Posterior cingulate gyrus (tissue), 11 donors: ENCODE results near the gene COL4A2.

Experiments
- DNase-seq, 10 donors: peaks; one replicate each; pipeline versions ENCODE4 v3.0.0 to v3.0.0-alpha.2; 2020 to 2021; ENCODE audit warnings: mixed read lengths in 3 of 10
- intact Hi-C: fragments of 100-400 bp; cut with DNase I; formaldehyde crosslinking; loops from one replicate; pipeline ENCODE4 v1.15.1; 2023

COL4A2 gene

DNA sequence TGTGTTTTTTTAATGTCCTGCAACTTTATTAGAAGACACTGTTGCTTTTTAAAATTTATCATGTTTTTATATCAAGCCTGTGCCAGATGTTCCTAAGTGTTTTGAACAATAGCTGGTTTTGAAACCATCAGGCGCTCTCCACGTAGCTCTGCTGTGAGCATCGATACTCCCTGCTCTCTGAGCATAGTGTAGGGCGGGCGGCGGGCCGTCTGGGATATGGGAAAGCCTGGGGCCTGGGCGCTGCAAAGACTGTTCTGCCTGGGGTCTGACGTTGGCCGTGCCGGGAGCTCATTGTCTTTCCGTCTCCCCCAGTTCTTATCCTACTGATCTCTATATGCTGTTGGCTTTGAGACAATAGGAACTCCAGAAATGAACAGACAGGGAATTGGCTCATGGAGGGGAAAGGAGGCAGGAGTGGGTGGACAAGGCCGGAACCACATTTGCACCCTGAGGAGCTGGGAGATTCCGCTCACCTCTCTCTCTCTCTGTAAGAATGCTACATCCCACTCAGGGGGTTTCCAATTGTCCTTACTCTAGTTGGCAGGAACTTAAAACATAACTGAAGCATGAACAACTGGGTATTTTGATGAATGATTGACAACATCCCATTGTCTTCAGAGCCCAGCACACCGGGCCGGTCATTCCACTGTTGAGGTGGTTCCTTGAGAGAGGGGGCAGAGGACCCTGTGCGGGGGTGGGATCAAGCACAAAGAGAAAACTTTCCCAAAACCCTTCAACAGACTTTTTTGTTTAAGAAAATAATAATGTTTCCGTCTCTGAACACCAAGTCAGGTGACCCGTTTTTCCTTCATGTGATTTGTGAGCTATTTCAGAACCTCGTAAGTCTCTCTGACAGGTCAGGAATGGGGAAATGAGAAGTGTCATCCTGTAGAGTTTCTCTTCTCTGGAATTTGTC, 64.7 kb downstream of the COL4A2 start:
- intact Hi-C loops, result no loop called here
- peak in 2 of 10 donors; percentile 63 to 76 for DNase-seq

- intact Hi-C loops, result no loop called here
- no peak for DNase-seq
Measured at GRCh38 chr13:110372676-110373075, 65.6 kb downstream of the COL4A2 start.

- intact Hi-C loops, result no loop called here
Measured at GRCh38 chr13:110373617-110374016, 66.5 kb downstream of the COL4A2 start.

DNA sequence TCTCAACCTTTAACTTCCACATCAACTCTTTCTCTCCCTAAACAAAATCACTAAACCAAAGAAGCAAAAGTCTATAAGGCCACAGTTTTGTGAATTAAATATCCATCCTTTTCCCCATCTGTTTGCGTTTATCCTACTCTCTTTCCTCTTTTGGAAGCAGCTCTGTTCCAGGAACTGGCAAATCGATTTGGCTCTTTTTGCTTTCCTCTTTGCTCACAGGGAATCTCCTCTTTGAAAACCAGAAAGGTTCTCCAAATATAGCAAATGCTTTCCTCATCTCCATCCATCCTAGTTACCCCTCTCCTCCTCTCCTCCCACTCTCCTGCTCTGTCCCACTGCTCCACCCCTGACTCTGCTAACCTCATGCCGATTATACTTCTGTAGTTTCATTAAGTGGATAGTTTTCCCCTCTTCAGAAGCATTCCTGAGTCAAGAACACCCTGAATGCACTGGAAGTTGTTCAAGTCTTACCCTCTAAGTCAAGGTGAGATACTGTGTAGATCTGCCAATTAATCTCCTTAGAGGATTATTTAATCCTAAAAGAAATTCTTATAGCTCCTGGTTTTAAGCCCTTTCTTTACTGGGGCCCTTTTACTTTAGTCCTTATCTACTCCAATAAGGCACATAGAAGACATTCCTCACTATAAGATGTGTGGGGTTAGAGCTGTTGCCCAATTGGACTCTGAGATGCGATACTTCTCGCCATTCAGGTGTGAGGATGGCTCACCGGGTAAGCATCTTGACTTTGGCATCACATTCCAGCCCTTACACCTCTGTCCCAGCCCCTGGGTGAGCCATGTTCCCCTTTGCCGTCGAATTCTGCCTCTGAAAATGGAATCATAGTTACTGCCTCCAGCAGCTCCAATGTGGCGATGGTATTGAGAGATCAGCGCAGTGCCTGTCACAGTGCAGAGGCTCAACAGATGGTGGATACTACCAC, 67.6 kb downstream of the COL4A2 start:
- intact Hi-C loops, result no loop called here
- no peak for DNase-seq

More at GRCh38 chr13:110373617-110374016, 66.5 kb downstream of the COL4A2 start:
- peak in 1 of 10 donors; percentile 10 for DNase-seq

- intact Hi-C loops, result no loop called here
- DNase-seq, result no peak
Measured at GRCh38 chr13:110376120-110376519, 69.0 kb downstream of the COL4A2 start.

- no peak for DNase-seq
- intact Hi-C loops, result no loop called here
Measured at GRCh38 chr13:110377178-110377825, 70.2 kb downstream of the COL4A2 start.

DNA sequence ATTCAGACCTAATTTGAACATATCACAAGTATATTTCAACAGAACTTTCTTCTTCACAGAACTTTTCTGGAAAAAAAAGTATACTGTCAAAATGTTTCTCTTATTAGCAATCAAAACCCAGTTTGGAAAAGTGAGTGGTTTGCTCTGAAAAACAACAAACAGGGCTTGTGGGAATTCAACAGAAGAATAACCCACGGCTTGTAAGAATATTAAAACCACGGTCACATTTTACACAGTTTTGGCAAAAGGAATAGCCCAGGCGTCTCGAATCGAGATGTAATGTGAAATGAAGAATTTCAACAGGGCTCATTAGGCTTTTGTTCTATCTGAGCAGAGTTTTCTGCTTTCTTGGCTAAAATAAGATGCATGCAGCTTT, 70.7 kb downstream of the COL4A2 start:
- intact Hi-C loops, result no loop called here
- DNase-seq, result no peak

DNA sequence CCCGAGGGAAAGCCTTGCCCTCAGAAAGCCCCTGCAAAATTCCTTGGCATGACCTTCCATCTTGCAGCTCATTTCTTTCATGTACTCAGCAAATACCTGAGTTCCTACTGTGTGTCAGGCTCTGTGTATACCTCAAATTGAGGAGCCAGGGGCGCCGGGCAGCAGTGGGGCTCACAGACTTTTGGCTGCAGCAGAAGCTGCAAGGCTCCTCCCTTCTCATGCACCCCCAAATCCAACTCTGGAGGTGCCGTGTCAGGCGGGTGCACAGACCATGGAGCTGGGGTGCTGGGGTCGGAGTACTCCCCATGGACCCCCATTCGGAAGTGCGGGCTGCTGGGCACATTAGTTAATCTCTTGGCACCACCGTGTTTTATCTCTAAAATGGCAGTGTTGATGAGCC, 72.3 kb downstream of the COL4A2 start:
- no peak for DNase-seq
- intact Hi-C loops, result no loop called here

DNA sequence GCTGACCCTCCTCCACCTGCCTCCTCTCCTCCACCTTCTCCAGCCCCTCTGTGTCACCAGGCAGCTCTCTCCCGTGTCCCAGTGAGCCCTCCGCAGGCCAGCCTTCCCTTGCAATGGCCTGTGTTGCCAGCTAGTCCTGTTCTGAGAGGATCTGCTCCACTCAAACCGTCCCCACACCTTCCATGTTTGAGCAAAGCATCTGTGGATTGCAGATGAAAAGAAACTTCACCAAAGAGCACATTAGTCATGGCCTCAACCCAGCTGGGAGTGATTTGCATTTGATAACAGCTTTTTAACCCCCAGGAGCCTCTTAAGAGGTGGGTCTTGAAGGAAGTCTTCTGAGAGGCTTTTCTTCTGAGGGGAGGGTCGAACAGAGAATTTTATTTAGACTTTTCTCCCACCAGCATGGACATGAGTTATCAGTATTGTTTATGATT, 72.8 kb downstream of the COL4A2 start:
- no peak for DNase-seq
- intact Hi-C loops, result no loop called here

- intact Hi-C loops, result no loop called here
- DNase-seq, result no peak
Measured at GRCh38 chr13:110380359-110381028, 73.4 kb downstream of the COL4A2 start.

GRCh38 chr13:110381029-110381360, 73.9 kb downstream of the COL4A2 start:
- no peak for DNase-seq
- intact Hi-C loops, result no loop called here

DNA sequence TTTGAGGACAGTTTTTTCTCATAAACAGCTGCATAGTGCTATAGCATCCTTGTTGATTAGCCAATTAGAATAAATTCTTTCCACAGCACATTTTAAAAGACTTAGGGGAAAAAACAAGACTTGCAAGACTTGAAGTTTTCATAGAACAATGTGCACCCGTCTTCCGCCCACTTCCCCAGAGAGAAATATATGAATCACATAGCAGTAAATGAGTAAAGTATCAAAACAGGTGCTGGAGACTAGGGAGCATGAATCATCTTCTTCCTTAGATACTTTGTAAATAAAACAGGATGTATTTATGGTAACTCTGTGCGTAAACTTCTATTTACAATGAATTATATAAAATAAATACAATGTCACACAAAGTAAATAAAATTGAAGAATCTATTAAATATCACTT, 75.1 kb downstream of the COL4A2 start:
- intact Hi-C loops, result no loop called here
- no peak for DNase-seq

DNA sequence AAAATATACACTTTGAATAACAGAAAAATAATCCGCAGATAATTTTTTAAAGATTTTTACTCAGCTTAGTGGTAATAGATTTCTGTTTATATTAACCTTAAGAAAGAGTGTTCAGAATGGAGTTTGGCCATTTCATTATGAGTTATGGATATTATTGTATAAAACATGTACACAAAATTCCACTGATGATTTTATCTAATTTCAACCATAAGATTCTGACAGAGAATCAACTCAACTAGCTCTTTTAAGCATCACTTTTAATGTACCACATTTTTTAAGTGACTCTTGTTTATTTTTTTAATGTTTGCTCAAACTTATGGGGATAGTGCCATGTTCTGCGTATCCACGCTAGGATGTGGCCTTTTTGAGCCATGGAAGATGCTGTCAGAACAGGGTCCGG, 75.7 kb downstream of the COL4A2 start:
- intact Hi-C loops, result no loop called here
- DNase-seq, result no peak

DNA sequence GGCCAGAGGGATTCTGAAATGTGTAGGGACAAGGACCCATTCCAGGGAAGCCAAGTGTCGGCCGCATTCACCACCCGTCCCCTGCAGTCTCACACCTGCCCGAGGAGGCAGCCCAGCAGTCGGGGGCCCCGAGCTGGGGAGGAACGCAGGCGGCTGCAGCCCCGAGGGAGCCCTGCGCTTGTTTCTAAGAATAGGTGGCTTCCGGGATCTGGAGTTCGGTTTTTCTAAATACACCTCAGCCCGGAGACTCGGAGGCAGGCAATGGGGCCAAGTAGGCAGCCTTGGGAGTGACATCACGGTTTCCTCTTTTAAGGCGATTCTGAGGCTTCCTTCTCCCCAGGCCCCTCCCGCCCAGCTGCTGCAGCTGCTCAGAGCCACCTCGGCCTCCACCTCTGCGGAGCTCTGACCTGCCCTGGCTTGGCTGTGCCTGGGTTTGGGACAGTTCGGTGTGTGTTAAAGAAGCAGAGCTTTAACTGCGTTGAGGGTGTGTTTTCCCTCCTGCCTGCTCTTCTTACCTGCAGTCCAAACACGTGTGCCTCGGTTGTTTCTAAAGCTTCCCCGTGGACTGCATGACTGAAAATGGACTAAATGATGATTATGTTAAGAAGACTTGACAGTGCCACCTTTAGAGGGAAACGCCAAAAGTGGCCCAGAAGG, 80.5 kb downstream of the COL4A2 start:
- DNase-seq, result no peak

GRCh38 chr13:110388108-110388943, 81.2 kb downstream of the COL4A2 start:
- DNase-seq, result no peak
- intact Hi-C loops, result no loop called here

More for the DNA sequence above, 80.5 kb downstream of the COL4A2 start:
- intact Hi-C loops, result no loop called here

- intact Hi-C loops, result no loop called here
Measured at GRCh38 chr13:110390567-110390966, 83.5 kb downstream of the COL4A2 start.

GRCh38 chr13:110391273-110391672, 84.2 kb downstream of the COL4A2 start:
- intact Hi-C loops, result no loop called here
- DNase-seq, result no peak

More at GRCh38 chr13:110390567-110390966, 83.5 kb downstream of the COL4A2 start:
- DNase-seq, result no peak

GRCh38 chr13:110392510-110393240, 85.6 kb downstream of the COL4A2 start:
- intact Hi-C loops, result no loop called here
- DNase-seq, result no peak
